ENCODE data around the gene UNK.

DNA sequence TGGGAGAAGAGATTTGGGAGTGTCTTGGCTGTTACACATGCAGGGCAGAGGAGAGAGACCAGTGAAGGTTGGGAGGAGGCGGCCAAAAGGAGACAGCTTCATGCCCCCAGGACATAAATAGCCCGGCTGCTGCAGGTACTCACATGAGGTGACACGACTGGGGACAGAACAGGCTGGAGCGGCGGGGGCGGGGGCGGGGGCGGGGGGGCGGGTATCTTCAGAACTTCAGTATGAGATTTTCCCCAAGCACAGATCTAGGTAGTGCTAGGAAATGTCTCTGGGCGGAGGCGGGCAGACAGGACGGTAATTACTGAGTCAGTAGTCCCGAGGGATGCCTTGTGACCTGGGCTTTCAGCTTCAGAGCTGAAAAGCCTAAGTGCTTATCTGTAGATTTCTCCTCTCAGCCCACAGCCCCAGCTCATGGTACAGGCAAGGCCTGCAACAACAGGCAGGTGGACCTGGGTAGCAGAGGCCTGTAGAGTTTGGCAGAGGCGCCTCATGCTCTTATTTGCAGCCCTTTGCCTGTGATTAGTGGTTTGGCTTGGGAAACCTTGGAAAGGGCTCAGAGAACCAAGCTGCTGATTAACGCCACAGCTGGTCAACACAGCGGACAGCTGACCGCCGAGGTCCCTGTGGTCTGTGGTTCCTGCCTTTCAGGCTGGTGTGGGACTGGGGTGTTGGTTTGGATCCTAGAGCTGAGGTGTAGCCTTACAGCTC, 24.5 kb downstream of the UNK start:
- TF ChIP-seq, protein P1, sequence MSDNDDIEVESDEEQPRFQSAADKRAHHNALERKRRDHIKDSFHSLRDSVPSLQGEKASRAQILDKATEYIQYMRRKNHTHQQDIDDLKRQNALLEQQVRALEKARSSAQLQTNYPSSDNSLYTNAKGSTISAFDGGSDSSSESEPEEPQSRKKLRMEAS (CRISPR knock-in tag; IDR thresholded peaks at IDR 0.05), result no peak
- TF ChIP-seq, protein P2, sequence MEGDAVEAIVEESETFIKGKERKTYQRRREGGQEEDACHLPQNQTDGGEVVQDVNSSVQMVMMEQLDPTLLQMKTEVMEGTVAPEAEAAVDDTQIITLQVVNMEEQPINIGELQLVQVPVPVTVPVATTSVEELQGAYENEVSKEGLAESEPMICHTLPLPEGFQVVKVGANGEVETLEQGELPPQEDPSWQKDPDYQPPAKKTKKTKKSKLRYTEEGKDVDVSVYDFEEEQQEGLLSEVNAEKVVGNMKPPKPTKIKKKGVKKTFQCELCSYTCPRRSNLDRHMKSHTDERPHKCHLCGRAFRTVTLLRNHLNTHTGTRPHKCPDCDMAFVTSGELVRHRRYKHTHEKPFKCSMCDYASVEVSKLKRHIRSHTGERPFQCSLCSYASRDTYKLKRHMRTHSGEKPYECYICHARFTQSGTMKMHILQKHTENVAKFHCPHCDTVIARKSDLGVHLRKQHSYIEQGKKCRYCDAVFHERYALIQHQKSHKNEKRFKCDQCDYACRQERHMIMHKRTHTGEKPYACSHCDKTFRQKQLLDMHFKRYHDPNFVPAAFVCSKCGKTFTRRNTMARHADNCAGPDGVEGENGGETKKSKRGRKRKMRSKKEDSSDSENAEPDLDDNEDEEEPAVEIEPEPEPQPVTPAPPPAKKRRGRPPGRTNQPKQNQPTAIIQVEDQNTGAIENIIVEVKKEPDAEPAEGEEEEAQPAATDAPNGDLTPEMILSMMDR (IDR thresholded peaks at IDR 0.05), result no peak
- TF ChIP-seq, protein P3, sequence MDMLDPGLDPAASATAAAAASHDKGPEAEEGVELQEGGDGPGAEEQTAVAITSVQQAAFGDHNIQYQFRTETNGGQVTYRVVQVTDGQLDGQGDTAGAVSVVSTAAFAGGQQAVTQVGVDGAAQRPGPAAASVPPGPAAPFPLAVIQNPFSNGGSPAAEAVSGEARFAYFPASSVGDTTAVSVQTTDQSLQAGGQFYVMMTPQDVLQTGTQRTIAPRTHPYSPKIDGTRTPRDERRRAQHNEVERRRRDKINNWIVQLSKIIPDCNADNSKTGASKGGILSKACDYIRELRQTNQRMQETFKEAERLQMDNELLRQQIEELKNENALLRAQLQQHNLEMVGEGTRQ (CRISPR knock-in tag; IDR thresholded peaks at IDR 0.05), result no peak
- no peak for TF ChIP-seq SMAD4 (CRISPR knock-in tag; IDR thresholded peaks at IDR 0.05)
- TF ChIP-seq RELA (CRISPR knock-in tag; IDR thresholded peaks at IDR 0.05; ENCODE audit: borderline replicate concordance), result no peak
- TF ChIP-seq JUN (CRISPR knock-in tag; IDR thresholded peaks at IDR 0.05), result no peak
- TF ChIP-seq ATF3 (CRISPR knock-in tag; conservative IDR thresholded peaks at IDR 0.05), result no peak
- TF ChIP-seq STAT6 (CRISPR knock-in tag; conservative IDR thresholded peaks at IDR 0.05; ENCODE audit: low read depth), result no peak
- no peak for TF ChIP-seq ZNF512 (CRISPR knock-in tag; IDR thresholded peaks at IDR 0.05; ENCODE audit: borderline replicate concordance)
- TF ChIP-seq CDX4 (CRISPR knock-in tag; IDR thresholded peaks at IDR 0.05; ENCODE audit: borderline replicate concordance), result no peak
- no peak for TF ChIP-seq GRHL2 (CRISPR knock-in tag; IDR thresholded peaks at IDR 0.05; ENCODE audit: insufficient replicate concordance, severe bottlenecking)
- TF ChIP-seq E2F4 (CRISPR knock-in tag; IDR thresholded peaks at IDR 0.05; ENCODE audit: borderline replicate concordance, low read depth), result no peak
- no peak for TF ChIP-seq CREM (CRISPR knock-in tag; IDR thresholded peaks at IDR 0.05)
- TF ChIP-seq ELF4 (CRISPR knock-in tag; IDR thresholded peaks at IDR 0.05; ENCODE audit: low read depth), result no peak

Data from WTC11 (cell line).